HUES6 (cell line): ENCODE measurements around the gene SNAPC5.
"Not testable (repeated sequence)": the region's sequence is repeated elsewhere in the genome, so short reads cannot be mapped to it uniquely, and the experiment has no call there.

Source experiments
- H3K27ac ChIP-seq: 2 replicates; pipeline ENCODE4 v1.7.0; 2013; ENCODE audit warnings: low read depth, mild to moderate bottlenecking, low read length, inconsistent platforms
- H3K27me3 ChIP-seq: 2 replicates; pipeline ENCODE4 v1.6.1; 2013; ENCODE audit warnings: low read length; ENCODE audit not compliant: control insufficient read depth, insufficient read depth
- H3K36me3 ChIP-seq: 2 replicates; pipeline ENCODE4 v1.6.1; 2013; ENCODE audit warnings: low read length; ENCODE audit not compliant: control insufficient read depth, insufficient read depth
- H3K4me1 ChIP-seq: 2 replicates; pipeline ENCODE4 v1.6.1; 2013; ENCODE audit warnings: low read length; ENCODE audit not compliant: control insufficient read depth, insufficient read depth
- H3K4me3 ChIP-seq: 2 replicates; pipeline ENCODE4 v1.5.1; 2013; ENCODE audit warnings: low read depth, low read length
- H3K9ac ChIP-seq: one replicate; pipeline ENCODE4 v1.6.1; 2013; ENCODE audit warnings: mild to moderate bottlenecking, low read length
- H3K9me3 ChIP-seq: 2 replicates; pipeline ENCODE4 v1.6.1; 2013; ENCODE audit warnings: low read depth, low read length; ENCODE audit not compliant: control insufficient read depth, insufficient read depth

The SNAPC5 gene

GRCh38 chr15:66474135-66474534 is 23.4 kb downstream of the SNAPC5 start:
- peak overlapping the region; percentile 83 for H3K27ac ChIP-seq
- H3K27me3 ChIP-seq = no peaks in the 10 kb centered on the region
- no peaks in the 10 kb centered on the region for H3K36me3 ChIP-seq
- H3K9ac ChIP-seq = peak overlapping the region; percentile 24
- peak overlapping the region; percentile 15; the same call in 1 of the 2 replicates for H3K4me3 ChIP-seq
- H3K9me3 ChIP-seq = no peaks in the 10 kb centered on the region
- H3K4me1 ChIP-seq = peaks cover 74% of the 10 kb centered on the region

DNA sequence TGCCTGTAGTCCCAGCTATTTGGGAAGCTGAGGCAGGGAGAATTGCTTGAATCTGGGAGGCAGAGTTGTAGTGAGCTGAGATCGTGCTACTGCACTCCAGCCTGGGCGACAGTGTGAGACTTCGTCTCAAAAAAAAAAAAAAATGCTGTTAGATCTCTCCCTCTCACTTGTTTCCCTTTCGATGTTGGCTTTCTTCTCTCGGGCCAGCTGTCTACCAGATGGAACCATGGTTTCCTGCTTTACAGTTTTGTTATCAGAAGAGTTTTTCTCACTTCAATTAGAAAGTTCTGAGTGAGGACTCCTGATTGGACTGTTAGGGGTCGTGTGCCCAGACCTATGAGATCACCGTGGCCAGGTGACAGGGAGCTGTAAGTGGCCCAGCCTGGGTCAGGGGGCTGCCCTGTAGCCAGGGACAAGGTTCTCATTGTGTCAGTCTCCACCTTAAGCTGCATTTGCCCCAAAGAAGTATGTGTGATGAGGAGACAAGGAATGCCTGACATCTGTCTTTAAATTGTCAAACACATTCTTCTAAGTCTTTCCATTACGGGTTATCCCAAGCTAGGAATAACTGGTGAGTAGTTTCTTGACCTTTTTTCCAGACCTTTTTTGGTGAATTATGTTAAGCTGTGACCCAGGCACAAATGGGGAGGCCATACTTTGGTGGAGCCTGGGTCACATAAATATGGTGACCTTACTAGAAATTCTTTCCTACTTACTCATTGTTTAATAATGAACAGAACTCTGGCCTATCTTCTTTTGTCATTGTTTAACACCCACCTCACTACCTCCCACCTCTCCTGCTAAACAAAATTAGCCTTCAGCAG is 25.2 kb downstream of the SNAPC5 start:
- H3K4me3 ChIP-seq = peak overlapping the region; percentile 22; the same call in 1 of the 2 replicates
- peaks cover 74% of the 10 kb centered on the region for H3K4me1 ChIP-seq
- H3K36me3 ChIP-seq = peaks cover 4% of the 10 kb centered on the region
- peak overlapping the region; percentile 83 for H3K27ac ChIP-seq
- H3K27me3 ChIP-seq = no peaks in the 10 kb centered on the region
- H3K9me3 ChIP-seq = no peaks in the 10 kb centered on the region
- peak overlapping the region; percentile 54 for H3K9ac ChIP-seq

DNA sequence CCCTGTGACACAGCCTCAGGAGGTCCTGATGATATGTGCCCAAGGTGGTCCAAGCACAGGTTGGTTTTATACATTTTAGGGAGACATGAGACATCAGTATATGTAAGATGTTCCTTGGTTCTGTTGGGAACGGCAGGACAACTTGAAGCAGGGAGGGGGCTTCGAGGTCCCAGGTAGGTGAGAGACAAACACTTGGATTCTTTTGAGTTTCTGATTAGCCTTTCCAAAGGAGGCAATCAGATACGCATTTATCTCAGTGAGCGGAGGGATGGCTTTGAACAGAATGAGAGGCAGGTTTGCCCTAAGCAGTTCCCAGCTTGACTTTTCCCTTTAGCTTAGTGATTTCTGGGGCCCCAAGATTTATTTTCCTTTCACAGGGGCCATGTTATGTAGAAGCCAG is 26.7 kb downstream of the SNAPC5 start:
- Histone ChIP-seq H3K27ac (peak overlapping the region; percentile 81; the same call in 1 of the 2 replicates), H3K4me1 (peaks cover 60% of the 10 kb centered on the region), H3K9ac (peak overlapping the region; percentile 34)
- H3K36me3 ChIP-seq, H3K27me3 ChIP-seq, H3K9me3 ChIP-seq, H3K4me3 ChIP-seq: not testable (repeated sequence)

GRCh38 chr15:66467162-66468040 is 30.2 kb downstream of the SNAPC5 start:
- not testable (repeated sequence) for H3K27me3 ChIP-seq, H3K9ac ChIP-seq, H3K4me3 ChIP-seq, H3K27ac ChIP-seq
- H3K4me1 ChIP-seq = peaks cover 40% of the 10 kb centered on the region
- peaks cover 13% of the 10 kb centered on the region for H3K36me3 ChIP-seq
- H3K9me3 ChIP-seq = 0 out of 2 replicates have a peak, but pooled peaks cover 14% of the 10 kb centered on the region

DNA sequence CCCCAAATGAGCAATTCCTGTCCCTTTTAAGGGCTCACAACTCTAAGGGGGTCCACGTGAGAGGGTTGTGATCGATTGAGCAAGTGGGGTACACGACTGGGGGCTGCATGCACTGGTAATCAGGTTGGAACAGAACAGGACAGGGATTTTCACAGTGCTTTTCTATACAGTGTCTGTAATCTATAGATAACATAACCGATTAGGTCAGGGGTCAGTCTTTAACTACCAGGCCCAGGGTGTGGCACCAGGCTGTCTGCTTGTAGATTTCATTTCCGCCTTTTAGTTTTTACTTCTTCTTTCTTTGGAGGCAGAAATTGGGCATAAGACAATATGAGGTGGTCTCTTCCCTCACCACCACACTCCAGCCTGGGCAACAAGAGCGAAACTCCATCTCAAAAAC is 32.3 kb downstream of the SNAPC5 start:
- Histone ChIP-seq H3K4me1 (peaks cover 31% of the 10 kb centered on the region), H3K9me3 (0 out of 2 replicates have a peak, but pooled peaks cover 14% of the 10 kb centered on the region), H3K36me3 (peaks cover 13% of the 10 kb centered on the region)

GRCh38 chr15:66462627-66463026 is 34.9 kb downstream of the SNAPC5 start:
- Histone ChIP-seq H3K9me3 (0 out of 2 replicates have a peak, but pooled peaks cover 14% of the 10 kb centered on the region), H3K27me3 (no peaks in the 10 kb centered on the region), H3K36me3 (peaks cover 9% of the 10 kb centered on the region), H3K27ac (peak overlapping the region; percentile 1; the same call in 1 of the 2 replicates), H3K4me3 (no peak overlapping the region), H3K9ac (no peak overlapping the region), H3K4me1 (peaks cover 22% of the 10 kb centered on the region)

More for the DNA sequence above, 32.3 kb downstream of the SNAPC5 start:
- H3K9ac ChIP-seq, H3K27me3 ChIP-seq, H3K27ac ChIP-seq, H3K4me3 ChIP-seq: not testable (repeated sequence)

GRCh38 chr15:66461917-66462316 is 35.6 kb downstream of the SNAPC5 start:
- H3K27ac ChIP-seq = 0 out of 2 replicates have a peak overlapping the region, but pooled peaks have one; percentile 18
- H3K4me1 ChIP-seq = peaks cover 22% of the 10 kb centered on the region
- 0 out of 2 replicates have a peak, but pooled peaks cover 14% of the 10 kb centered on the region for H3K9me3 ChIP-seq
- no peaks in the 10 kb centered on the region for H3K27me3 ChIP-seq
- no peak overlapping the region for H3K4me3 ChIP-seq
- H3K9ac ChIP-seq = no peak overlapping the region
- peaks cover 9% of the 10 kb centered on the region for H3K36me3 ChIP-seq

DNA sequence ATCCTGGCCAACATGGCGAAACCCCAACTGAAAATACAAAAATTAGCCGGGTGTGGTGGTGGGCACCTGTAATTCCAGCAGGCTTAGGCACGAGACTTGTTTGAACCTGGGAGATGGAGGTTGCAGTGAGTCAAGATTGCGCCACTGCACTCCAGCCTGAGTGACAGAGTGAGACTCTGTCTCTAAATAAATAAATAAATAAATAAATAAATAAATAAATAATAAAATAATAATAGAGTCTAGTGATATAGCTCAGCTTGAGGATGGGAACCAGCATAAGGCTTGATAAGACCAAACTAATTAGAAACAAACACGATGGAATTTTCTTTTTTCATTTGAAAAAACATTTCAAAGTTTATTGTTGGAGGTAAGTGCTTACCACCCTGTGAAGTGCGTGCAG is 36.3 kb downstream of the SNAPC5 start:
- not testable (repeated sequence) for H3K9me3 ChIP-seq, H3K9ac ChIP-seq, H3K27ac ChIP-seq, H3K27me3 ChIP-seq, H3K4me3 ChIP-seq
- peaks cover 11% of the 10 kb centered on the region for H3K36me3 ChIP-seq
- peaks cover 22% of the 10 kb centered on the region for H3K4me1 ChIP-seq

DNA sequence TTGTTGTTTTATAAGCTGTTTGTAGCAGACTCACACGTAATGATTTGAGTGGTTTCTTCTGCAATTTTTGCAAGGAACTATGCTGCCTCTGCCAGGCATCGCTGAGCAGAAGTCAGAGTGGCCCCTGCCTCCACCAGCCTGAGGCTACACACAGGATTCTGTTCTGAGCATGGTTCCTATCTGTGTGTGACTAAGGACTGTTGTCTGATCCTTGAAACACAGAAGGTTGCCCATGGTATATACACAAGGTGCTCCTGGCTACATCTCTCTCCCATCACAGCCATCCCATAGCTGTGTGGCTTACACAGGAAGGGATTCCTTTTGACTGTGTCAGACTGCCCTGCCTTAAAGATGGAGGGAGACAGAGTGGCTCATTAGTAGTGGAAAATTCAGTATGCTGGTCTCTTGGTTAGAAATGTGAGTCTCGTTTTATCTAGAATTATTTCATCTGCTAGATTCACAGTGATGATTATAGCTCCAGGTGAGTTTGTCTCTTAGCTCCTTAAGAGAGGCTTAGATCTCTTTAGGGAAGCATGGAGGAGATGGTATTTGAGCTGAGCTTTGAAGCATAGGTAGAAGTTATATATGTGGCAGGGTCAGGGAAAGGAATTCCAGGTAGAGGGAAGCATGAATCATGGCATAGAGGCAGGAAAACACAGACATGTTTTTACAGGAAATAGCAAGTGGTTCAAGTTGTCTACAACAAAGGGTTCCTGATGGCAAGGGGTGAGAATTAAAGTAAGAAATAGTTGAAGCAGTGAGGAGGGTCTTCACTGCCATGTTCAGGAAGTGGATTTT is 37.5 kb downstream of the SNAPC5 start:
- Histone ChIP-seq H3K27ac (no peak overlapping the region), H3K36me3 (peaks cover 11% of the 10 kb centered on the region), H3K27me3 (no peaks in the 10 kb centered on the region)

GRCh38 chr15:66456211-66456610 is 41.4 kb downstream of the SNAPC5 start:
- Histone ChIP-seq H3K36me3 (peaks cover 18% of the 10 kb centered on the region), H3K9me3 (no peaks in the 10 kb centered on the region), H3K4me1 (no peaks in the 10 kb centered on the region; the same call in 1 of the 2 replicates), H3K9ac (no peak overlapping the region), H3K27ac (no peak overlapping the region), H3K27me3 (no peaks in the 10 kb centered on the region), H3K4me3 (no peak overlapping the region)

More for the DNA sequence above, 37.5 kb downstream of the SNAPC5 start:
- H3K9me3 ChIP-seq = 0 out of 2 replicates have a peak, but pooled peaks cover 2% of the 10 kb centered on the region
- peaks cover 22% of the 10 kb centered on the region for H3K4me1 ChIP-seq
- no peak overlapping the region for H3K9ac ChIP-seq
- no peak overlapping the region for H3K4me3 ChIP-seq
